ENCODE measurements around the gene SRBD1. TPM values are rescaled to one million over a fixed set of nuclear protein-coding genes. Genes with fewer than 3 reads are reported as not detected.
A peak's percentile ranks its signal among the peaks of the same experiment; 100 is the strongest.

SRBD1 gene
- total RNA-seq, 2 donors from 2014 or later = 10.9 to 17.1 TPM

- Mint-ChIP-seq H3K9me3 (no peaks in the 10 kb centered on the region), H3K27ac (no peak overlapping the region), H3K4me3 (no peak overlapping the region), H3K4me1 (no peaks in the 10 kb centered on the region), H3K36me3 (ENCODE audit: low read depth) (peaks cover 6% of the 10 kb centered on the region), H3K27me3 (no peaks in the 10 kb centered on the region)
- ATAC-seq (replicated peaks) = no peak
Measured at GRCh38 chr2:45506756-45507155, 104.3 kb downstream of the SRBD1 start.

GRCh38 chr2:45505138-45505537 lies 105.9 kb downstream of the SRBD1 start:
- H3K27me3 Mint-ChIP-seq = no peaks in the 10 kb centered on the region
- no peak for ATAC-seq (replicated peaks)
- H3K36me3 Mint-ChIP-seq (ENCODE audit: low read depth) = peaks cover 6% of the 10 kb centered on the region
- H3K27ac Mint-ChIP-seq = no peak overlapping the region
- no peak overlapping the region for H3K4me3 Mint-ChIP-seq
- H3K9me3 Mint-ChIP-seq = no peaks in the 10 kb centered on the region
- no peaks in the 10 kb centered on the region for H3K4me1 Mint-ChIP-seq

DNA sequence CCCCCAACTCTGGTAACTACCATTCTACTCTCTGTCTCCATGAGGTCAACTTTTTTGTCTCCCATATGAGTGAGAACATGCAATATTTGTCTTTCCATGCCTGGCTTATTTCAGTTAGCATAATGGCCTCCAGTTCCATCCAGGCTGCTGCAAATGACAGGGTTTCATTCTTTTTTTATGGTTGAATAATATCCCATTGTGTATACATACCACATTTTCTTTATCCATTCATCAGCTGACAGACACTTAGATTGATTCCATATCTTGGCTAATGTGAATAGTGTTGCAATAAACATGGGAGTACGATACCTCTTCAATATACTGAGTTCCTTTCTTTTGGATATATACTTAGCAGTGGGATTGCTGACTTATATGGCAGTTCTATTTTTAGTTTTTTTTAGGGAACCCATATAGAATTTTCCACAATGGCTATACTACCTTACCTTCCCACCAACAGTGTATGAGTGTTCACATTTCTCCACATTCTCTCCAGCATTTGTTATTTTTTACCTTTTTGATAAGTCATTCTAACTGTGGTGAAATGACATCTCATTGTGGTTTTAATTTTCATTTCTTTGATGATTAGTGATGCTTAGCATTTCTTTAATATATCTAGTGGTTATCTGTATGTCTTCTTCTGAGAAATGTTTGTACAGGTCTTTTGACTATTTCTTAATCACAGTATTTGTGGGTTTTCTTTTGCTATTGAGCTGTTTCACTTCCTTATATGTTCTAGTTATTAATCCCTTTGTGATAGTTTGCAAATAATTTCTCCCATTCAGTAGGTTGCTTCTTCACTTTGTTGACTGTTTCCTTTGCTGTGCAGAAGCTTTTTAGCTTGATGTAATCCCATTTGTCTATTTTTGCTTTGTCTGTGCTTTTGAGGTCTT lies 112.2 kb downstream of the SRBD1 start:
- Mint-ChIP-seq H3K36me3 (ENCODE audit: low read depth) (peaks cover 6% of the 10 kb centered on the region), H3K27me3 (no peaks in the 10 kb centered on the region), H3K4me1 (peaks cover 27% of the 10 kb centered on the region), H3K27ac (peak overlapping the region; percentile 65), H3K4me3 (peak overlapping the region; percentile 20), H3K9me3 (no peaks in the 10 kb centered on the region)
- peak; percentile 37 for ATAC-seq (replicated peaks)

DNA sequence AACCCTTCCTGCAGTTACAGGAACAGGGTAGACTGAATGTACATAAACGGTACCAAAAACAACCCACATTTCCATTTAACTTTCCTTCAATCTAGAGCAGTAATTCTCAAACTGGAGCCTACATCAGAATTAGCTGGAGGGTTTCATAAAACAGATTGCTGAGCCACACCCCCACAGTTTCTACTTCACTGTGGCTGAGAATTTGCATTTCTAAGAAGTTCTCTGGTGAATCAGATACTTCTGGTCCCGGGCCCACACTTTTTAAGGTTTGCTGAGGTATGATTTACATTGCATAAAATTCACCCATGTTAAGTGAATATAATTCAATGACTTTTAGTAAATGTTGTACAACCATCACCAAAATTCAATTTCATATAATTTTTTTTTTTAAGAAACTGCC lies 113.7 kb downstream of the SRBD1 start:
- no peaks in the 10 kb centered on the region for H3K9me3 Mint-ChIP-seq
- peaks cover 6% of the 10 kb centered on the region for H3K36me3 Mint-ChIP-seq (ENCODE audit: low read depth)
- peak; percentile 93 for ATAC-seq (replicated peaks)
- peak overlapping the region; percentile 52 for H3K4me3 Mint-ChIP-seq
- peak overlapping the region; percentile 74 for H3K27ac Mint-ChIP-seq
- no peaks in the 10 kb centered on the region for H3K27me3 Mint-ChIP-seq
- H3K4me1 Mint-ChIP-seq = peaks cover 27% of the 10 kb centered on the region

DNA sequence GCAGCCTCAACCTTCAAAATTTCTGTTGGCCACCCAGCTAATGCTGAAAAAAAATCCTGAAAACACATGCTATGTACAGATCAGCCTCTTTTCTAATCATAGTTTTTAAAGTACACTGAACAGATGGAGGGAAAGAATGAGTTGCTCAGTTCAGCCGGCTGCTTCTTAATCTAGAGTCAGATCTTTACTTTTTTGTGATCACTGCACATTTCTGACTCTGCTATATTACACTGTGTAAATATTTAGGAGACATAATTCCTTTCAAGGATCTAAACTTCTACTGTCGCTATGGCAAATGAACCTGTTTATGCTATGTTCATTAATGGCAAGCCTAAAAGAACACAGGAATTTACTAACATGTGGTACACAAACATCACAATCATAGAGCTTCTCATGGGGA lies 114.2 kb downstream of the SRBD1 start:
- peak; percentile 47 for ATAC-seq (replicated peaks)
- H3K27ac Mint-ChIP-seq = peak overlapping the region; percentile 74
- no peaks in the 10 kb centered on the region for H3K27me3 Mint-ChIP-seq
- peak overlapping the region; percentile 52 for H3K4me3 Mint-ChIP-seq
- H3K4me1 Mint-ChIP-seq = peaks cover 27% of the 10 kb centered on the region
- H3K36me3 Mint-ChIP-seq (ENCODE audit: low read depth) = peaks cover 6% of the 10 kb centered on the region
- H3K9me3 Mint-ChIP-seq = no peaks in the 10 kb centered on the region

DNA sequence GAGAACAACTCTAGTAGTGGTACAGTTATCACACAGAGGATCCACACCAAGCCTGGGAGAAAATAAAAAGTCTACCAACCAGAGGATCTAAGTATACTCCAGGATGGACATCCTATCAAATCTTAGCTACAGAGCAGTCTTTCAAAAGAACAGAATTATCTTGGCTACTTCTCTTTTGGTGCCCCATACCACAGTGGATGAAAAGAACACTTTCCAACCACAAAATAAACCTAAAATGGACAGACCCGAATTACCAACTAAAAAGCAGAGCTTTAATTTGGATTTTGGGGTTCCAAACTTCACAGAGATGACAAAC lies 116.1 kb downstream of the SRBD1 start:
- peak overlapping the region; percentile 41 for H3K27ac Mint-ChIP-seq
- ATAC-seq (replicated peaks) = no peak
- H3K4me1 Mint-ChIP-seq = peaks cover 27% of the 10 kb centered on the region
- no peaks in the 10 kb centered on the region for H3K27me3 Mint-ChIP-seq
- H3K36me3 Mint-ChIP-seq (ENCODE audit: low read depth) = no peaks in the 10 kb centered on the region
- H3K9me3 Mint-ChIP-seq = no peaks in the 10 kb centered on the region
- no peak overlapping the region for H3K4me3 Mint-ChIP-seq

GRCh38 chr2:45494275-45494977 lies 116.6 kb downstream of the SRBD1 start:
- Mint-ChIP-seq H3K4me1 (peaks cover 21% of the 10 kb centered on the region), H3K9me3 (no peaks in the 10 kb centered on the region), H3K36me3 (ENCODE audit: low read depth) (no peaks in the 10 kb centered on the region), H3K27me3 (no peaks in the 10 kb centered on the region), H3K27ac (peak overlapping the region; percentile 41), H3K4me3 (no peak overlapping the region)
- no peak for ATAC-seq (replicated peaks)

DNA sequence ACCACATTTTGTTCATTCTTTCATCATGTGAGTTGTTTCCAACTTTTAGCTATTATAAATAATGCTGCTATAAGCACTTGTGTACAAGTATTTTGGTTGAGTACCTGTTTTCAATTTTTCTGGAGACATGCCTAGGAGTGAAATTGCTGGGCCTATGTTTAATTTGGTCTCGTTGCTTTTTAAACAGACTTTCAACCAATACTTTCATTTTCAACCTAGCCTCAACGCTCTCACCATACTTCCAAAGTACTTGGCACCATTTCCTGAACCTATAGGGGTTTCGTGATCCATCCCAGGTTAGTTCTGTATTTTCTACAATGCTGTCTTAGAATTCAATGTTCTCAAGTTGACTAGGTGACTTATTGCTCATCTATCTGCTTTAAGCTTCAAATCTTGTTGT lies 126.1 kb downstream of the SRBD1 start:
- Mint-ChIP-seq H3K27ac (no peak overlapping the region), H3K9me3 (no peaks in the 10 kb centered on the region), H3K27me3 (no peaks in the 10 kb centered on the region), H3K4me3 (no peak overlapping the region), H3K36me3 (ENCODE audit: low read depth) (peaks cover 30% of the 10 kb centered on the region), H3K4me1 (no peaks in the 10 kb centered on the region)
- no peak for ATAC-seq (replicated peaks)

- Mint-ChIP-seq H3K4me1 (no peaks in the 10 kb centered on the region), H3K36me3 (ENCODE audit: low read depth) (peaks cover 28% of the 10 kb centered on the region), H3K4me3 (no peak overlapping the region), H3K27ac (no peak overlapping the region), H3K27me3 (no peaks in the 10 kb centered on the region), H3K9me3 (no peaks in the 10 kb centered on the region)
- ATAC-seq (replicated peaks) = no peak
Measured at GRCh38 chr2:45483997-45484396, 127.1 kb downstream of the SRBD1 start.

DNA sequence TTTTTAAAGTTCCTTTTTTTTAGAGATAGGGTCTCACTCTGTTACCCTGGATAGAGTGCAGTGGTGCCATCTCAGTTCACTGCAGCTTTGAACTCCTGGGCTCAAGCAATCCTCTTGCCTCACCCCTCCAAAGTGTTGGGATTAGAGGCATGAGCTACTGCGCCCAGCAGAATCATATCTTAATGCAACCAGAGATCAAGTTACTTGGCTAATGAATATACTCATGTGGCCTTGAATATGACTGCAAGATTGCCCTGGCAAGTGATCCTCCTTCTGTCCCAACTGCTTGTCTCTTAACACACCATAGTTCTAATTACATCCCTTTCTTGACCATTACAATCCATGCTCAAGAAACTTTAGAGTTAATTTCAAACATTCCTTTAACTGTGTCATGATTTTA lies 133.5 kb downstream of the SRBD1 start:
- Mint-ChIP-seq H3K27ac (no peak overlapping the region), H3K36me3 (ENCODE audit: low read depth) (peaks cover 27% of the 10 kb centered on the region), H3K9me3 (no peaks in the 10 kb centered on the region), H3K4me1 (no peaks in the 10 kb centered on the region), H3K27me3 (no peaks in the 10 kb centered on the region), H3K4me3 (no peak overlapping the region)
- ATAC-seq (replicated peaks) = no peak

- no peaks in the 10 kb centered on the region for H3K4me1 Mint-ChIP-seq
- no peak overlapping the region for H3K4me3 Mint-ChIP-seq
- no peak overlapping the region for H3K27ac Mint-ChIP-seq
- peaks cover 5% of the 10 kb centered on the region for H3K36me3 Mint-ChIP-seq (ENCODE audit: low read depth)
- H3K27me3 Mint-ChIP-seq = no peaks in the 10 kb centered on the region
- ATAC-seq (replicated peaks) = no peak
- H3K9me3 Mint-ChIP-seq = no peaks in the 10 kb centered on the region
Measured at GRCh38 chr2:45470531-45470930, 140.5 kb downstream of the SRBD1 start.

- ATAC-seq (replicated peaks) = no peak
- Mint-ChIP-seq H3K4me3 (no peak overlapping the region), H3K36me3 (ENCODE audit: low read depth) (no peaks in the 10 kb centered on the region), H3K27me3 (no peaks in the 10 kb centered on the region), H3K4me1 (no peaks in the 10 kb centered on the region), H3K9me3 (no peaks in the 10 kb centered on the region), H3K27ac (no peak overlapping the region)
Measured at GRCh38 chr2:45469314-45470099, 141.6 kb downstream of the SRBD1 start.

- Mint-ChIP-seq H3K27ac (no peak overlapping the region), H3K36me3 (ENCODE audit: low read depth) (no peaks in the 10 kb centered on the region), H3K9me3 (no peaks in the 10 kb centered on the region), H3K27me3 (no peaks in the 10 kb centered on the region), H3K4me1 (no peaks in the 10 kb centered on the region), H3K4me3 (no peak overlapping the region)
- no peak for ATAC-seq (replicated peaks)
Measured at GRCh38 chr2:45468279-45468678, 142.8 kb downstream of the SRBD1 start.

GRCh38 chr2:45466053-45466452 lies 145.0 kb downstream of the SRBD1 start:
- Mint-ChIP-seq H3K27ac (no peak overlapping the region), H3K4me3 (no peak overlapping the region), H3K9me3 (no peaks in the 10 kb centered on the region), H3K27me3 (no peaks in the 10 kb centered on the region), H3K36me3 (ENCODE audit: low read depth) (peaks cover 12% of the 10 kb centered on the region), H3K4me1 (no peaks in the 10 kb centered on the region)
- ATAC-seq (replicated peaks) = no peak
